Measurements from ENCODE around the gene FREY1. TPM values are rescaled to one million over a fixed set of nuclear protein-coding genes. Genes with fewer than 3 reads are reported as not detected.

Gene FREY1
- total and polyA plus RNA-seq, 2 donors (not counting 3 experiments of a cell fraction or from before 2014, with no cell fraction given), result 0.84 to 1.1 TPM

GRCh38 chr11:45927684-45928413, 20.8 kb upstream of the FREY1 start:
- FAIRE-seq, result no peak
- dilution Hi-C loops (cut with MboI; ENCODE audit: extremely low pct_ligation_motif_present, low sequenced_read_pairs) (no loop called here), intact Hi-C loops (cut with micrococcal nuclease) (no loop called here)
- H3K4me2 ChIP-seq (ENCODE audit: insufficient read depth, low read length), result no peak overlapping the region
- no peaks in the 10 kb centered on the region for H3K4me1 ChIP-seq (ENCODE audit: control insufficient read depth, extremely low read depth, insufficient read depth, low read length)
- H3K79me2 ChIP-seq (ENCODE audit: control insufficient read depth, insufficient read depth, low read length), result no peaks in the 10 kb centered on the region
- H3K36me3 ChIP-seq (ENCODE audit: control insufficient read depth in 2 of 2, extremely low read depth in 1 of 2, insufficient read depth in 2 of 2, low read length in 2 of 2), result peaks cover 0 to 6% of the 10 kb centered on the region in 2 experiments
- H3K9ac ChIP-seq (replicated peaks; ENCODE audit: extremely low read depth, insufficient read depth, low read length), result no peak overlapping the region
- no peak overlapping the region for H2AFZ ChIP-seq (ENCODE audit: low read depth, low read length)
- TF ChIP-seq POLR2A (IDR thresholded peaks at IDR 0.05; ENCODE audit: low read depth, low read length) (no peak), POLR2AphosphoS5 (IDR thresholded peaks at IDR 0.05; ENCODE audit: insufficient read depth, low read depth, low read length) (no peak), MAX (IDR thresholded peaks at IDR 0.05; ENCODE audit: insufficient read depth, insufficient read length) (no peak), CTCF (IDR thresholded peaks at IDR 0.05; ENCODE audit: extremely low read depth in 1 of 2, insufficient read depth in 1 of 2, low read depth in 1 of 2, low read length in 2 of 2) (no peak), JUN (IDR thresholded peaks at IDR 0.05; ENCODE audit: borderline replicate concordance, insufficient read depth, insufficient read length, low read depth) (no peak), MYC (IDR thresholded peaks at IDR 0.05; ENCODE audit: low read depth, low read length) (no peak), EZH2 (IDR thresholded peaks at IDR 0.05; ENCODE audit: borderline replicate concordance, low read depth, low read length, severe bottlenecking) (no peak), FOS (IDR thresholded peaks at IDR 0.05; ENCODE audit: borderline replicate concordance, insufficient read depth, low read length) (no peak), GATA2 (IDR thresholded peaks at IDR 0.05; ENCODE audit: insufficient read depth, insufficient read length, low read depth, low read length) (no peak)
- DNase-seq (ENCODE audit: low read depth, low spot score), result no peak
- no peak overlapping the region for H3K4me3 ChIP-seq (replicated peaks in 1 of 3; ENCODE audit: insufficient read depth in 1 of 3, low read depth in 1 of 3, low read length in 3 of 3)
- ChIA-PET CTCF (no interaction called here), POLR2A (no interaction called here)
- no TSS peak for BruUV-seq (replicated peaks)
- H3K27me3 ChIP-seq (ENCODE audit: control insufficient read depth in 2 of 2, insufficient read depth in 2 of 2, low read length in 2 of 2), result peaks cover 9 to 14% of the 10 kb centered on the region in 2 experiments
- no peaks in the 10 kb centered on the region for H3K9me1 ChIP-seq (replicated peaks; ENCODE audit: control insufficient read depth, extremely low read depth, insufficient read depth, low read length)
- H4K20me1 ChIP-seq (replicated peaks; ENCODE audit: control insufficient read depth, extremely low read depth, insufficient read depth, low read length), result no peaks in the 10 kb centered on the region
- no peak overlapping the region for H3K27ac ChIP-seq (ENCODE audit: insufficient read depth, low read depth, low read length)
- H3K9me3 ChIP-seq (replicated peaks; ENCODE audit: control insufficient read depth, insufficient read depth, low read length), result no peaks in the 10 kb centered on the region
